GM21619 (cell line): ENCODE data around the gene PIP4P1.
"Not testable (repeated sequence)": the region's sequence is repeated elsewhere in the genome, so short reads cannot be mapped to it uniquely, and the experiment has no call there.

ENCODE experiments used
- ATAC-seq: cut with Tn5 transposase; IDR thresholded peaks from one replicate; pipeline ENCODE4 v1.9.1; 2021; ENCODE audit not compliant: unreplicated experiment

Gene PIP4P1

GRCh38 chr14:20477211-20477876, 16.1 kb upstream of the PIP4P1 start:
- ATAC-seq = no peak

- no peak for ATAC-seq
Measured at GRCh38 chr14:20476776-20477175, 15.5 kb upstream of the PIP4P1 start.

GRCh38 chr14:20472536-20473169, 11.4 kb upstream of the PIP4P1 start:
- no peak for ATAC-seq

GRCh38 chr14:20470603-20470901, 9.3 kb upstream of the PIP4P1 start:
- no peak for ATAC-seq

- ATAC-seq = peak; percentile 44
Measured at GRCh38 chr14:20469890-20470602, 8.8 kb upstream of the PIP4P1 start.

- ATAC-seq = peak; percentile 94
Measured at GRCh38 chr14:20469242-20469889, 8.1 kb upstream of the PIP4P1 start, which contains the start of gene PNP. TSS of gene PNP (plus strand) at chr14:20469406. CDS start at chr14:20469525, 119 bp downstream.

GRCh38 chr14:20468764-20469241, 7.6 kb upstream of the PIP4P1 start:
- ATAC-seq = peak; percentile 6

- ATAC-seq = peak; percentile 7
Measured at GRCh38 chr14:20460458-20461224, 593 bp downstream of the PIP4P1 start.

GRCh38 chr14:20458031-20458789, 3.0 kb downstream of the PIP4P1 start:
- ATAC-seq = no peak

- no peak for ATAC-seq
Measured at GRCh38 chr14:20456971-20457370, 4.3 kb downstream of the PIP4P1 start.

- peak; percentile 40 for ATAC-seq
Measured at GRCh38 chr14:20455355-20456300, 5.6 kb downstream of the PIP4P1 start.

- peak; percentile 83 for ATAC-seq
Measured at GRCh38 chr14:20454516-20455354, 6.5 kb downstream of the PIP4P1 start, which contains the start of the genes APEX1 and OSGEP. TSS of gene APEX1 (plus strand) at chr14:20455226. CDS start at chr14:20455646, 420 bp downstream. TSS of gene OSGEP (minus strand) at chr14:20454812. CDS start at chr14:20454683, 129 bp downstream.

- ATAC-seq = not testable (repeated sequence)
Measured at GRCh38 chr14:20452831-20453230, 8.4 kb downstream of the PIP4P1 start.

GRCh38 chr14:20446889-20447288, 14.3 kb downstream of the PIP4P1 start:
- no peak for ATAC-seq

- ATAC-seq = not testable (repeated sequence)
Measured at GRCh38 chr14:20443650-20444049, 17.6 kb downstream of the PIP4P1 start.

- no peak for ATAC-seq
Measured at GRCh38 chr14:20441461-20441860, 19.8 kb downstream of the PIP4P1 start.

- ATAC-seq = peak; percentile 72
Measured at GRCh38 chr14:20440882-20441281, 20.4 kb downstream of the PIP4P1 start.

GRCh38 chr14:20440465-20440864, 20.8 kb downstream of the PIP4P1 start:
- ATAC-seq = no peak
